H9 (cell line): ENCODE data around the gene OGFOD3. TPM values are rescaled to one million over a fixed set of nuclear protein-coding genes. Genes with fewer than 3 reads are reported as not detected.

Source experiments
- DNase-seq: peaks from one replicate; pipeline ENCODE4 v3.0.0-alpha.2; 2017
- H2AFZ ChIP-seq: one replicate; pipeline ENCODE4 v1.6.1; 2013; ENCODE audit warnings: mild to moderate bottlenecking, low read length, control low read depth, moderate library complexity
- H2AK5ac ChIP-seq: 2 replicates; pipeline ENCODE4 v1.6.1; 2013; ENCODE audit warnings: low read length, control low read depth, mixed read lengths; ENCODE audit not compliant: insufficient read length
- H2BK120ac ChIP-seq: one replicate; pipeline ENCODE4 v1.6.1; 2013; ENCODE audit warnings: low read depth, mild to moderate bottlenecking, low read length, control low read depth, inconsistent platforms; ENCODE audit not compliant: poor library complexity, severe bottlenecking
- H2BK12ac ChIP-seq: 2 replicates; pipeline ENCODE4 v1.6.1; 2013; ENCODE audit warnings: low read length, control low read depth, mixed read lengths, low read depth; ENCODE audit not compliant: insufficient read length
- H2BK15ac ChIP-seq: 2 replicates; pipeline ENCODE4 v1.6.1; 2013; ENCODE audit warnings: low read depth, low read length, control low read depth
- H2BK20ac ChIP-seq: one replicate; pipeline ENCODE4 v1.6.1; 2013; ENCODE audit warnings: low read depth, mild to moderate bottlenecking, low read length, control low read depth, inconsistent platforms; ENCODE audit not compliant: poor library complexity, severe bottlenecking
- H2BK5ac ChIP-seq: 2 replicates; pipeline ENCODE4 v1.6.1; 2013; ENCODE audit warnings: low read length, control low read depth, mixed read lengths; ENCODE audit not compliant: insufficient read length
- H3K14ac ChIP-seq: 2 replicates; pipeline ENCODE4 v1.6.1; 2013; ENCODE audit warnings: low read length, control low read depth; ENCODE audit not compliant: insufficient read depth
- H3K18ac ChIP-seq: 2 replicates; pipeline ENCODE4 v1.6.1; 2013; ENCODE audit warnings: low read depth, mild to moderate bottlenecking, mixed read lengths, low read length, control low read depth; ENCODE audit not compliant: insufficient read length
- H3K23ac ChIP-seq: 2 replicates; pipeline ENCODE4 v1.6.1; 2013; ENCODE audit warnings: low read length, control low read depth, mixed read lengths, low read depth; ENCODE audit not compliant: insufficient read length
- H3K23me2 ChIP-seq: 2 replicates; pipeline ENCODE4 v1.6.1; 2013; ENCODE audit warnings: low read depth, mild to moderate bottlenecking, mixed read lengths, low read length, control low read depth; ENCODE audit not compliant: insufficient read length, poor library complexity, severe bottlenecking
- H3K27ac ChIP-seq: 2 replicates; pipeline ENCODE4 v1.5.1; 2013; ENCODE audit warnings: low read length, control low read depth, mixed read lengths, low read depth; ENCODE audit not compliant: insufficient read length
- H3K27me3 ChIP-seq: 2 replicates; pipeline ENCODE4 v1.6.1; 2013; ENCODE audit warnings: low read length, control low read depth, inconsistent platforms; ENCODE audit not compliant: insufficient read depth
- H3K4ac ChIP-seq: 2 replicates; pipeline ENCODE4 v1.6.1; 2013; ENCODE audit warnings: low read depth, mild to moderate bottlenecking, control low read depth, inconsistent platforms, low read length, moderate library complexity
- H3K4me1 ChIP-seq: 2 replicates; pipeline ENCODE4 v1.6.1; 2013; ENCODE audit warnings: low read length, control low read depth, inconsistent platforms; ENCODE audit not compliant: insufficient read depth
- H3K4me2 ChIP-seq: 2 replicates; pipeline ENCODE4 v1.6.1; 2013; ENCODE audit warnings: low read length, control low read depth, mixed read lengths; ENCODE audit not compliant: insufficient read length, insufficient read depth
- H3K56ac ChIP-seq: 2 replicates; pipeline ENCODE4 v1.6.1; 2013; ENCODE audit warnings: low read depth, mild to moderate bottlenecking, mixed read lengths, low read length, control low read depth; ENCODE audit not compliant: insufficient read length
- H3K79me1 ChIP-seq: 2 replicates; pipeline ENCODE4 v1.6.1; 2013; ENCODE audit warnings: low read depth, mild to moderate bottlenecking, moderate library complexity, low read length, control low read depth, inconsistent platforms; ENCODE audit not compliant: insufficient read depth, poor library complexity, severe bottlenecking
- H3K79me2 ChIP-seq: 2 replicates; pipeline ENCODE4 v1.6.1; 2013; ENCODE audit warnings: low read length, control low read depth, inconsistent platforms; ENCODE audit not compliant: insufficient read depth
- H3K9ac ChIP-seq: 2 replicates; pipeline ENCODE4 v1.6.1; 2013; ENCODE audit warnings: low read length, control low read depth, mixed read lengths; ENCODE audit not compliant: insufficient read length; ENCODE audit errors: extremely low read depth
- H3K9me3 ChIP-seq: one replicate; pipeline ENCODE4 v1.6.1; 2013; ENCODE audit warnings: low read depth, low read length, inconsistent platforms; ENCODE audit not compliant: control insufficient read depth
- H3T11ph ChIP-seq: one replicate; pipeline ENCODE4 v1.6.1; 2013; ENCODE audit warnings: mild to moderate bottlenecking, low read length, control low read depth, inconsistent platforms
- H4K20me1 ChIP-seq: one replicate; pipeline ENCODE4 v1.6.1; 2013; ENCODE audit not compliant: control insufficient read depth, insufficient read length, insufficient read depth
- H4K5ac ChIP-seq: 2 replicates; pipeline ENCODE4 v1.6.1; 2013; ENCODE audit warnings: low read depth, mild to moderate bottlenecking, mixed read lengths, low read length, control low read depth; ENCODE audit not compliant: insufficient read length
- H4K8ac ChIP-seq: replicated peaks from 2 replicates; pipeline ENCODE4 v1.6.1; 2013; ENCODE audit warnings: low read length, control low read depth, mixed read lengths, low read depth; ENCODE audit not compliant: insufficient read length
- H4K91ac ChIP-seq: 2 replicates; pipeline ENCODE4 v1.6.1; 2013; ENCODE audit warnings: low read depth, mild to moderate bottlenecking, moderate library complexity, mixed read lengths, low read length, control low read depth; ENCODE audit not compliant: insufficient read length
- H3K27ac Mint-ChIP-seq, 3 experiments: 2 replicates in 2 of 3; 3 replicates in 1 of 3; pipeline ENCODE4 v1.8.0; 2020 to 2021; ENCODE audit warnings: mixed read lengths in 3 of 3, mild to moderate bottlenecking in 1 of 3, moderate library complexity in 1 of 3
- H3K27me3 Mint-ChIP-seq: 2 replicates; pipeline ENCODE4 v1.8.0; 2021; ENCODE audit warnings: low read depth, mild to moderate bottlenecking, moderate library complexity, mixed read lengths
- H3K36me3 Mint-ChIP-seq, 3 experiments: 2 replicates in 2 of 3; 3 replicates in 1 of 3; pipeline ENCODE4 v1.8.0; 2020 to 2021; ENCODE audit warnings: low read depth in 3 of 3, mixed read lengths in 3 of 3; ENCODE audit not compliant: insufficient read depth in 1 of 3
- H3K4me1 Mint-ChIP-seq, 2 experiments: 2 replicates each; pipeline ENCODE4 v1.8.0; 2020; ENCODE audit warnings: mixed read lengths in 2 of 2
- H3K4me3 Mint-ChIP-seq, 2 experiments: 2 replicates in 1 of 2; 3 replicates in 1 of 2; pipeline ENCODE4 v1.8.0; 2020 to 2021; ENCODE audit warnings: mild to moderate bottlenecking in 2 of 2, mixed read lengths in 2 of 2, moderate library complexity in 1 of 2
- H3K9me3 Mint-ChIP-seq, 2 experiments: 2 replicates in 1 of 2; 3 replicates in 1 of 2; pipeline ENCODE4 v1.8.0; 2020; ENCODE audit warnings: mild to moderate bottlenecking in 2 of 2, mixed read lengths in 2 of 2, moderate library complexity in 1 of 2
- WGBS: extraction: QIAGEN DNeasy Blood & Tissue Kit; methylation state at CpG from one replicate; pipeline ENCODE4 v1.1.7; 2013; ENCODE audit warnings: missing lambda C conversion rate, low lambda C conversion rate, mixed read lengths; ENCODE audit not compliant: insufficient read length; ENCODE audit errors: extremely low coverage; 5-methylcytosine and 5-hydroxymethylcytosine counted together
- total RNA-seq: library from RNA; stranded (reverse); gene quantifications from 2 replicates; pipeline ENCODE4 v1.2.1, GENCODE V29; 2021
- TF ChIP-seq, protein P1 (sequence below): fragments of 200-600 bp; sonication (generic); conservative IDR thresholded peaks from 3 replicates; pipeline ENCODE4 v1.8.0; 2021; ENCODE audit warnings: antibody characterized with exemption, mild to moderate bottlenecking

Gene OGFOD3
- total RNA-seq, 1 experiment from 2014 or later: 27.8 TPM

- no peak overlapping the region for H3K4ac ChIP-seq
- H4K91ac ChIP-seq: no peak overlapping the region
- no peak overlapping the region for H2AFZ ChIP-seq
- no peaks in the 10 kb centered on the region for H3K79me1 ChIP-seq
- Mint-ChIP-seq H3K27ac (no peak overlapping the region), H3K27me3 (peaks cover 2% of the 10 kb centered on the region; the same call in 1 of the 2 replicates), H3K4me3 (no peak overlapping the region), H3K36me3 (peaks cover 3 to 8% (median 8%) of the 10 kb centered on the region in 3 experiments; a peak in 5 of 7 replicates), H3K4me1 (peaks cover 7 to 8% of the 10 kb centered on the region in 2 experiments), H3K9me3 (no peaks in the 10 kb centered on the region)
- H3K4me1 ChIP-seq: no peaks in the 10 kb centered on the region
- TF ChIP-seq, protein P1, sequence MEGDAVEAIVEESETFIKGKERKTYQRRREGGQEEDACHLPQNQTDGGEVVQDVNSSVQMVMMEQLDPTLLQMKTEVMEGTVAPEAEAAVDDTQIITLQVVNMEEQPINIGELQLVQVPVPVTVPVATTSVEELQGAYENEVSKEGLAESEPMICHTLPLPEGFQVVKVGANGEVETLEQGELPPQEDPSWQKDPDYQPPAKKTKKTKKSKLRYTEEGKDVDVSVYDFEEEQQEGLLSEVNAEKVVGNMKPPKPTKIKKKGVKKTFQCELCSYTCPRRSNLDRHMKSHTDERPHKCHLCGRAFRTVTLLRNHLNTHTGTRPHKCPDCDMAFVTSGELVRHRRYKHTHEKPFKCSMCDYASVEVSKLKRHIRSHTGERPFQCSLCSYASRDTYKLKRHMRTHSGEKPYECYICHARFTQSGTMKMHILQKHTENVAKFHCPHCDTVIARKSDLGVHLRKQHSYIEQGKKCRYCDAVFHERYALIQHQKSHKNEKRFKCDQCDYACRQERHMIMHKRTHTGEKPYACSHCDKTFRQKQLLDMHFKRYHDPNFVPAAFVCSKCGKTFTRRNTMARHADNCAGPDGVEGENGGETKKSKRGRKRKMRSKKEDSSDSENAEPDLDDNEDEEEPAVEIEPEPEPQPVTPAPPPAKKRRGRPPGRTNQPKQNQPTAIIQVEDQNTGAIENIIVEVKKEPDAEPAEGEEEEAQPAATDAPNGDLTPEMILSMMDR: no peak
- H3K23ac ChIP-seq: no peak overlapping the region
- no peak overlapping the region for H2AK5ac ChIP-seq
- no peaks in the 10 kb centered on the region for H3K9me3 ChIP-seq
- H3K56ac ChIP-seq: no peak overlapping the region
- no peak for DNase-seq
- H2BK15ac ChIP-seq: no peak overlapping the region
- H2BK20ac ChIP-seq: no peak overlapping the region
- H2BK5ac ChIP-seq: no peak overlapping the region
- H2BK120ac ChIP-seq: no peak overlapping the region
- no CpG with 5 or more reads among the region's 14 CpGs for whole genome bisulfite sequencing
- no peak overlapping the region for H4K5ac ChIP-seq
- H3K9ac ChIP-seq: no peak overlapping the region
- no peaks in the 10 kb centered on the region for H4K20me1 ChIP-seq
- no peaks in the 10 kb centered on the region for H3K79me2 ChIP-seq
- no peak overlapping the region for H2BK12ac ChIP-seq
- H3K27ac ChIP-seq: no peak overlapping the region
- no peak overlapping the region for H3K4me2 ChIP-seq
- H3K27me3 ChIP-seq: no peaks in the 10 kb centered on the region
- H4K8ac ChIP-seq: no peak overlapping the region
- no peak overlapping the region for H3K14ac ChIP-seq
- H3K18ac ChIP-seq: no peak overlapping the region
- H3T11ph ChIP-seq: no peak overlapping the region
- H3K23me2 ChIP-seq: no peaks in the 10 kb centered on the region
These were observed 8.2 kb downstream of the OGFOD3 start for GRCh38 chr17:82410014-82410716.
